Upper lobe of left lung (tissue), 4 donors: ENCODE results near the gene CNTNAP2.

Experiments
- POLR2A ChIP-seq, 4 donors: fragments of 450-650 bp; IDR thresholded peaks; one replicate each; pipeline ENCODE4 v1.5.1; 2016 to 2017; ENCODE audit warnings: antibody characterized with exemption in 4 of 4, mild to moderate bottlenecking in 2 of 4
- POLR2AphosphoS5 ChIP-seq, 2 donors: sonication (generic); formaldehyde crosslinking; IDR thresholded peaks; one replicate each; pipeline ENCODE4 v1.5.1; 2017; ENCODE audit warnings: antibody characterized with exemption in 2 of 2
- TF ChIP-seq, protein P1 (sequence below), 6 experiments: fragments of 450-650 bp in 4 of 6; fragments of 200-600 bp in 2 of 6; sonication (generic) in 2 of 6; IDR thresholded peaks; one replicate each; pipeline ENCODE4 v1.5.1; 2016 to 2019; ENCODE audit warnings: antibody characterized with exemption in 6 of 6

DNA sequence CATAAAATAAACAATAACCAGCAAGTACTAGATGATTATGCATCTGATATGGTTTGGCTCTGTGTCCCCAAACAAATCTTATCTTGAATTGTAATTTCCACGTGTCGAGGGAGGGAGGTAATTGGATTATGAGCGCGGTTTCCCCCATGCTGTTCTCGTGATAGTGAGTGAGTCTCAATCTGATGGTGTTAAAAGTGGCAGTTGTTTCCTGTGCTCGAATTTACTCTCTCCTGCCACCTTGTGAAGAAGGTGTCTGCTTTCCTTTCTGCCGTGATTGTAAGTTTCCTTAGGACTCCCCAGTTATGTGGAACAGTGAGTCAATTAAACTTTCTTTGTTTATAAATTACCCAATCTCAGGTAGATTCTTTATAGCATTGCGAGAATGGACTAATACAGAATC, 15.1 kb downstream of the CNTNAP2 start:
- TF ChIP-seq, protein P1, sequence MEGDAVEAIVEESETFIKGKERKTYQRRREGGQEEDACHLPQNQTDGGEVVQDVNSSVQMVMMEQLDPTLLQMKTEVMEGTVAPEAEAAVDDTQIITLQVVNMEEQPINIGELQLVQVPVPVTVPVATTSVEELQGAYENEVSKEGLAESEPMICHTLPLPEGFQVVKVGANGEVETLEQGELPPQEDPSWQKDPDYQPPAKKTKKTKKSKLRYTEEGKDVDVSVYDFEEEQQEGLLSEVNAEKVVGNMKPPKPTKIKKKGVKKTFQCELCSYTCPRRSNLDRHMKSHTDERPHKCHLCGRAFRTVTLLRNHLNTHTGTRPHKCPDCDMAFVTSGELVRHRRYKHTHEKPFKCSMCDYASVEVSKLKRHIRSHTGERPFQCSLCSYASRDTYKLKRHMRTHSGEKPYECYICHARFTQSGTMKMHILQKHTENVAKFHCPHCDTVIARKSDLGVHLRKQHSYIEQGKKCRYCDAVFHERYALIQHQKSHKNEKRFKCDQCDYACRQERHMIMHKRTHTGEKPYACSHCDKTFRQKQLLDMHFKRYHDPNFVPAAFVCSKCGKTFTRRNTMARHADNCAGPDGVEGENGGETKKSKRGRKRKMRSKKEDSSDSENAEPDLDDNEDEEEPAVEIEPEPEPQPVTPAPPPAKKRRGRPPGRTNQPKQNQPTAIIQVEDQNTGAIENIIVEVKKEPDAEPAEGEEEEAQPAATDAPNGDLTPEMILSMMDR (IDR thresholded peaks at IDR 0.05), result no peak
- TF ChIP-seq POLR2A (IDR thresholded peaks at IDR 0.05) (no peak), POLR2AphosphoS5 (IDR thresholded peaks at IDR 0.05) (no peak)
